ENCODE data around the gene PHLDB2.

DNA sequence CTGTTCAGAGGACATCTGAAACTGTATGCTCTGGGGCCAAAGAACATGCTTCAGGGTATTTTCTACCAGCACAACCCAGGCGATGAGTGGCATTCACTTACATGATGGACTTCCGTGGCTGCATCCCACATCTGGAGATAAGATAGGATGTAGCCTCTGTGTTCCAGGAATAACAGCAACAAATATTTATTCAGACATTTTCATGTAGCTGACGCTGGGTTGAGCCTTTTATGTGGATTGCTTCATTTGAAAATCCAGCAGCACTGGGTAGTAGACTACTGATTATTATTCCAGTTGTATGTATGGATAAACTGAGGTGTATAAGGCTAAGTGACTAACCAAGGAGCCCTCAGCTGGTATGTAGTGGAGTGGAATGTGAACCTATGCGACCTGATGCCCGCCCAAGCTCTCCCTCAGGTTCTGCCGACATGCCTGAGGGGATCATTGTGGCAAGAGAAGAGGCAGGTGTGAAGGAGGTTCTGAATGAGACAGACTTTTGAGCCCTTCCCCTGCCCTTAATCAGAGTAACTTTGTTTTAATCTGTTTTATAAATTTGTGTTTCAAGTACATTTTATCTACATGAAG, 93.9 kb downstream of the PHLDB2 start:
- TF ChIP-seq, protein P1, sequence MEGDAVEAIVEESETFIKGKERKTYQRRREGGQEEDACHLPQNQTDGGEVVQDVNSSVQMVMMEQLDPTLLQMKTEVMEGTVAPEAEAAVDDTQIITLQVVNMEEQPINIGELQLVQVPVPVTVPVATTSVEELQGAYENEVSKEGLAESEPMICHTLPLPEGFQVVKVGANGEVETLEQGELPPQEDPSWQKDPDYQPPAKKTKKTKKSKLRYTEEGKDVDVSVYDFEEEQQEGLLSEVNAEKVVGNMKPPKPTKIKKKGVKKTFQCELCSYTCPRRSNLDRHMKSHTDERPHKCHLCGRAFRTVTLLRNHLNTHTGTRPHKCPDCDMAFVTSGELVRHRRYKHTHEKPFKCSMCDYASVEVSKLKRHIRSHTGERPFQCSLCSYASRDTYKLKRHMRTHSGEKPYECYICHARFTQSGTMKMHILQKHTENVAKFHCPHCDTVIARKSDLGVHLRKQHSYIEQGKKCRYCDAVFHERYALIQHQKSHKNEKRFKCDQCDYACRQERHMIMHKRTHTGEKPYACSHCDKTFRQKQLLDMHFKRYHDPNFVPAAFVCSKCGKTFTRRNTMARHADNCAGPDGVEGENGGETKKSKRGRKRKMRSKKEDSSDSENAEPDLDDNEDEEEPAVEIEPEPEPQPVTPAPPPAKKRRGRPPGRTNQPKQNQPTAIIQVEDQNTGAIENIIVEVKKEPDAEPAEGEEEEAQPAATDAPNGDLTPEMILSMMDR (IDR thresholded peaks at IDR 0.05), result no peak
- TF ChIP-seq POLR2A (IDR thresholded peaks at IDR 0.05), result no peak
- TF ChIP-seq POLR2AphosphoS5 (IDR thresholded peaks at IDR 0.05), result no peak
